HG02610 (cell line): ENCODE data around the gene TBL2.
"Not testable (repeated sequence)": the region's sequence is repeated elsewhere in the genome, so short reads cannot be mapped to it uniquely, and the experiment has no call there.

Experiments
- ATAC-seq: cut with Tn5 transposase; IDR thresholded peaks from one replicate; pipeline ENCODE4 v1.9.1; 2021; ENCODE audit warnings: mild to moderate bottlenecking, moderate library complexity; ENCODE audit not compliant: unreplicated experiment

Gene TBL2

GRCh38 chr7:73570977-73571376 lies 7.4 kb downstream of the TBL2 start:
- ATAC-seq, result no peak

GRCh38 chr7:73570521-73570920 lies 7.9 kb downstream of the TBL2 start:
- ATAC-seq, result no peak

- ATAC-seq, result no peak
These were observed 9.3 kb downstream of the TBL2 start for GRCh38 chr7:73569042-73569608.

- no peak for ATAC-seq
These were observed 10.3 kb downstream of the TBL2 start for GRCh38 chr7:73567846-73568685.

GRCh38 chr7:73567140-73567539 lies 11.2 kb downstream of the TBL2 start:
- ATAC-seq, result no peak

- ATAC-seq, result not testable (repeated sequence)
These were observed 11.9 kb downstream of the TBL2 start for GRCh38 chr7:73566431-73566830.

- ATAC-seq, result no peak
These were observed 12.6 kb downstream of the TBL2 start for GRCh38 chr7:73565675-73566340.

- ATAC-seq, result no peak
These were observed 18.1 kb downstream of the TBL2 start for GRCh38 chr7:73560109-73560835.

- ATAC-seq, result peak; percentile 29
These were observed 20.8 kb downstream of the TBL2 start, which contains the start of gene BCL7B for GRCh38 chr7:73557397-73558257. Gene BCL7B, minus strand, starts transcription at chr7:73557690. Its CDS starts 112 bp downstream, at chr7:73557578.

- ATAC-seq, result peak; percentile 89
These were observed 21.3 kb downstream of the TBL2 start for GRCh38 chr7:73557108-73557396.

- ATAC-seq, result no peak
These were observed 21.9 kb downstream of the TBL2 start for GRCh38 chr7:73556208-73557107.

GRCh38 chr7:73555411-73555982 lies 22.9 kb downstream of the TBL2 start:
- no peak for ATAC-seq

GRCh38 chr7:73550093-73550492 lies 28.3 kb downstream of the TBL2 start:
- not testable (repeated sequence) for ATAC-seq

- ATAC-seq, result no peak
These were observed 29.2 kb downstream of the TBL2 start for GRCh38 chr7:73549176-73549575.

- ATAC-seq, result no peak
These were observed 30.5 kb downstream of the TBL2 start for GRCh38 chr7:73547841-73548240.

- ATAC-seq, result no peak
These were observed 33.7 kb downstream of the TBL2 start for GRCh38 chr7:73544678-73545077.

- ATAC-seq, result no peak
These were observed 36.7 kb downstream of the TBL2 start for GRCh38 chr7:73541722-73542121.

- ATAC-seq, result no peak
These were observed 38.7 kb downstream of the TBL2 start for GRCh38 chr7:73539709-73540108.

- not testable (repeated sequence) for ATAC-seq
These were observed 39.9 kb downstream of the TBL2 start for GRCh38 chr7:73538510-73538909.
